H1 (cell line): ENCODE results near the gene CREB3. TPM values are rescaled to one million over a fixed set of nuclear protein-coding genes. Genes with fewer than 3 reads are reported as not detected.

ENCODE experiments used
- SRF ChIP-seq: IDR thresholded peaks from 2 replicates; pipeline ENCODE4 v1.6.1; 2011; ENCODE audit warnings: mild to moderate bottlenecking, low read depth, low read length, moderate library complexity
- polyA plus RNA-seq, 7 experiments: library from polyadenylated mRNA; depleted of rRNA in 3 of 7; stranded (reverse) in 5 of 7; unstranded in 2 of 7; fragments of >200 nt in 5 of 7; fragments of 200-250 nt in 2 of 7; gene quantifications; 1 replicate in 5 of 7; 2 replicates in 1 of 7; 4 replicates in 1 of 7; pipeline versions ENCODE4 v1.2.1 to v1.2.3, GENCODE V29; 2011 to 2013; ENCODE audit warnings: missing spikeins in 2 of 7, mixed read lengths in 2 of 7
- total RNA-seq: library from RNA; stranded (reverse); fragmentation: NEBNext Ultra II Directional; extraction: Animal tissue kit (Norgen Biotek cat#: 25700); gene quantifications from 2 replicates; pipeline ENCODE4 v1.2.1, GENCODE V29; 2021

The CREB3 gene
- total and polyA plus RNA-seq, 2 of the 8 experiments (the other 6 are each of a cell fraction or from before 2014, with no cell fraction given), result 24.4 to 25.7 TPM

DNA sequence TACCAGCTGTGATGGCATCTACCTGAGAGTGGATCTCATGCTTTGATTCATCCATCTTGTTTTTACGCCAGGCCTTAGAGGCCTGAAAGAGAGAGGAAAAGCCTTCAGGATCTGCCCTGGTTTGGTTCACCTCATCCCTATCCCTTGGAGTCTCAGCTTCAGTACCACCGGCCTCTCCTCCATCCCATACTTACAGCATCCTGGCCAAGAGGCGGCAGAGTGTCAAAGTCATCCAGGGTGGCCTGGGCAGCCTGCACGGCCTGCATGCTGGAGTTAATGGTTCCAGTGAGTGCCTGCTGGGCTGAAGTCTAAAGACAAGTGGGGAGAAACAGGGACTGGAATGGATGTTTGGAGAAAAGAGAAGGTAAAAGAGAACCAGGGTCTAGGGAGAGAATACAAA lies 12.9 kb upstream of the CREB3 start (continued):
- no peak for TF ChIP-seq SRF
